HG03439 (cell line): ENCODE measurements around the gene PACRG.
"Not testable (repeated sequence)": the region's sequence is repeated elsewhere in the genome, so short reads cannot be mapped to it uniquely, and the experiment has no call there.

Source experiments
- ATAC-seq: cut with Tn5 transposase; IDR thresholded peaks from one replicate; pipeline ENCODE4 v1.9.1; 2021; ENCODE audit warnings: mild to moderate bottlenecking, moderate library complexity; ENCODE audit not compliant: unreplicated experiment

The PACRG gene

DNA sequence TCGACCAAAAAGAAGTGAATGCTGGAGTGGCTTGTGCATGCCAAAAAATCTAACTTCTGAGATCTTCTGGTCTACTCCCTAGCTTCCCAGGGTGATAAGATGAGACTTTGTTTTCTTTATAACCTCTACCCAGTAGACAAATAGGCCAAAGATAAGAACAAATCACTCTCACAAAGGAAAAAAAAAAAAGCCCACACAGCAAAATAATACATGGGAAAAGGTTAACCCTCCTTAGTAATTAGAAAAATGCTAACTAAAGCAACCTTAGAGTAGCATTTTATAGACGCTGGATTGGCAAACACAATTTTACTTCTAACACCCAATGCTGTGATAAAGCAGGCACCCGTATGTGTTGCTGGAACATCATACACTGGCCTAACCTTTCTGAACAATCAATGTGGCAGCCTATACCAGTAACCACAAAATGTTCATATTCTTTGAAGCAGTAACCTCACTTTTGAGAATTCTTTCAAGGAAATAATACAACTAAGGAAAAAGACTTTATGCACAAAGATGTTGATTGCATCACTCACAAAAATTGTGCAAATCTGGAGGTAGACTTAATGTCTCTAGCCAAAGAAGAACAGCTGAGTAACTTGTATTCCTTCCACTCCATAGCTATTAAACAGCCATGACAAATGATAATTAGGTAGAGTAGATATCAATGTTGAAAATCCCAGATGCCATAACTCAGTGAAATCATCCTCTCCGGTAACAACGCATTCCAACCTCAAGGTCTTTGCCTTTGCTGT lies 570.5 kb downstream of the PACRG start:
- no peak for ATAC-seq

DNA sequence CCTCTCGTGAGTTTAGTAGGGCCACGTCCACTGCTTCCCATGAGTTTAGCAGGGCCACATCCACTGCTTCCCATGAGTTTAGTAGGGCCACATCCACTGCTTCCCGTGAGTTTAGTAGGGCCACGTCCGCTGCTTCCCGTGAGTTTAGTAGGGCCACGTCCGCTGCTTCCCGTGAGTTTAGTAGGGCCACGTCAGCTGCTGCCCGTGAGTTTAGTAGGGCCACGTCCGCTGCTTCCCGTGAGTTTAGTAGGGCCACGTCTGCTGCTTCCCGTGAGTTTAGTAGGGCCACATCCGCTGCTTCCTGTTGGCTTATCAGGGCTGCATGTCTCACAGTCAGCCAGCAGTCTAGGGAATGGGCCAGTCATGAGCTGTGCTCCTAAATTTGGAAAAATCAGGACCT lies 573.1 kb downstream of the PACRG start:
- no peak for ATAC-seq

DNA sequence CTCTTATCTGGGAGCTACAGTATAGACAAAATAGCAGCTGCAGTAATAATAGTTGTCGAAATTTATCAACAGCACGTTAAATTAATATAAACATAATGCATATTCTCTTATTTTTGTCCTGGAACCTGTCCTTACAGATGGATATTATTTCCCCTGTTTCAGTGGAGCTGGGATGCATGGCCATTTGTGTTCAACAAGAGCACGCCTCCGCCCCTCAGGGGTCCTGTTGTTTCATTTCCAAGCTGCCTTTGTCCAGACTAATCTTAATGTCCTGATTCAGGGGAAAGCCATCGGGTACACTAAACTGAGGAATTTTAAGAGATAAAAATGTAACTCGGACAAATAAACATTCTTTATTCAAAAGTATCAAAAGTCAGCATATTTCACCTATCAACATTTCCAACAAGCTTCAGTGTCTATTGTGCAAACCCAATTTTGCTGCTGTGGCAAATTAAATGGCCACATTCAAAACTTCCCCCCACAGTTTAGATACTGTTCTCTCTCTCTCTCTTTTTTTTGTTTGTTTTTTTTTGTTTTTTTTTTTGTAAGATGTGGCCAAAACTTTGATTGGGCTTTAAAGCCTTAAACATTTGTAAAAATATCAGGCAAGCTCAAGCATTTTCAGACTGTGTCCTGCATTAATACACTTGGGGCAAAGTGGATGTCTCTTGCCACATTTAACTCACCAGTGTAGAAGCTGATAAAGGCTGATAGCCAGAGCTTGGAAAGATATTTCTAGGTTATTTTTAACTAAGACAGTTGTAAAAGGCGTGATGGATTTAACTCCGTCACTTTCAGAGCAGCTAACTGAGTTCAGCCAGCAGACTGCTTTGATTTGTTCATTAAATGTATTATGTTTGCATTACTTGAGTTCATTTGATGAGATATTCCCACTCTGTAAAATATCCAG lies 574.2 kb downstream of the PACRG start:
- ATAC-seq: no peak

DNA sequence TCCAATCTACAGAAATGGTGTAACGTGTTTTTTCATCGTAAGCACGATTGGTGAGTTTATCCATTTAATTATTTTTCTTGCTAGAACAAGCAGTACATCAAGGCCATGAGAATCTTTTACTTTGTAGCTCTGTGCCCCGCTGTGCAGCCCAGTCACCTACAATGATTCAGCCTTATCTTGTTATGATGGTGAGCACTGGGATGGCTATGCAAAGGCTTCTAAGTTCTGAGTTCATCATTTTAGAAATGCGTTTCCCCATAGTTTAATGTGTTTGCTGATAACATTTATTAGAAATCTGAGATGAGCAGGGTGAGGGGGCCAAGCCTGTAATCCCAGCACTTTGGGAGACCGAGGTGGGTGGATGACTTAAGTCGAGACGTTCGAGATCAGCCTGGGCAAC lies 575.0 kb downstream of the PACRG start:
- ATAC-seq: no peak

DNA sequence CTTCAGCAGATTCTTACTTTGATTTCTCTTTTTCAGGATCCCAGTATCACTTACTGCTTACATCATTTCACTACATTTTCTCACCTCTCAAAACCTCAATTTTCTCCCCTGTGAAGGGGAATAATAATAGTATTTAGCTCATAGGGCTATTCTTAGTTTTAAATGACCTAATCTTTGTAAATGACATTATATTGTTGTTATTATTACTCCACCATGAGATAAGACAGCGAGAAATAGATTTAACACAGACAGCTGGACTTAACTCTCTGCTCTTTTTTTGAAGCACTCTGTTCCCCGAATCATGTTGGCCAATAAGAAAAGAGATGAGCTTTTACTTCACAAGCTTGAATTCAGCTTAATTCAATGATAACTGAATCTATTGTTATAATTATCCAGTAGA lies 578.2 kb downstream of the PACRG start:
- no peak for ATAC-seq

DNA sequence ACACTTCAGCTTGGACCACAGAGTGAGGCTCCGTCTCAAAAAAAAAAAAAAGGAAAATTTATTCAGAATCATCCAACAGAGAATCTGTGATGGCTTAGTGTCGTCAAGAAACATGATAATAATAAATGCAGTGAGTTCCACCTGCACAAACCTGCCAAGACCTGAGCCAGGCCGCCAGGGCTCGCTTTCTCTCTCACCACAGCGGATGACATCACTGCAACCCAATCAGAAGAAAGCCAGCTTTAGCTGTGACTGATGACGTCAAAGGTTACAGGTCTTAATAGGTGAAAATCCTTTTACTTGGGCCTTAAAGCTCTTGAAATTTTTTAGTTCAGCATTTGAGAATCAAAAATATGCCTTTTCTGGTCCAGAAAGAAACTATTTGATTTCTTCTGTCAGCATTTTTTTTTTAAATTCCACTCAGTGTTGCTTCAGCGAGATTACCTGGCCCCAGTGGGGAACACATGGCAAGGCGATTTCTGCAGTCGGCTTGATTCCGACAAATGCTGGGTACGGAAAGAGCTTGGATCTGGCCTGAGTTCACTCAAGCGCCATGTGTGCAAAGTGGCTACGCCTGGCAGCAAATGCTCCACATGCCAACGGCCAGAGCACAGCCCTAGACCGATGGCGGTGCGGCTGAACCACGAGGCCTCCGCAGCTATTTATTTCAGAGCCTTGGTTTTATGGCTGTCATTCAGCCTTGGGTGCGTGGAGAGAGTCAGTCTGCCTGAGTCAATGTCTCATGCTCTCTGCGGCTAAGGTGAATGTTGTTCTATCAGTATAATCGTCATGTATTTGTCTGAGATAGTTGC lies 581.1 kb downstream of the PACRG start:
- no peak for ATAC-seq

DNA sequence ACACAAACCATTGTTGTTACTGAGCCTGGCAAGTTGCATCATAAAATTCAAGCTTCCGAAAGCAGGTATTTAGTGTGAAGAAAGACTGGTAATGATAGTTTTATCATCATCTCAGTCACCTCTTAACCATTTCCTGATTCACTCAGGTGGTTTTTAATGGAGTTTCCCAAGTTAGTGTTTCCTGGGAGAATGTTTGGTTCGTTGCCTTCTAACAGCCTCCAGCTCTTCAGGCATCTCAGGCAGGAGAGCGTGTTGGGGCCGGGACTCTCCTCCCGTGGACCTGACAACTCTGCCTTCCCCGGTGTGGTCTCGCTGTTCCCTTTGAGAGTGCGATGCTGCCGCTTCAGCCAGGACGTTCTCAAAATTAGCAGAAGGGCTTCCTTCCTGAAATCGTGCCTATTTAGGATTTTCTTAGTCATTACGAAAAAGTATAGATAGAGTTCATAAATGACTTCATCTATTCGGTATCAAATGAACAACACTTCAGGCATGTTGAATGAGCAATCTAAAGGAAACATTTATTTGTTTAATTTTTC lies 581.8 kb downstream of the PACRG start:
- no peak for ATAC-seq

DNA sequence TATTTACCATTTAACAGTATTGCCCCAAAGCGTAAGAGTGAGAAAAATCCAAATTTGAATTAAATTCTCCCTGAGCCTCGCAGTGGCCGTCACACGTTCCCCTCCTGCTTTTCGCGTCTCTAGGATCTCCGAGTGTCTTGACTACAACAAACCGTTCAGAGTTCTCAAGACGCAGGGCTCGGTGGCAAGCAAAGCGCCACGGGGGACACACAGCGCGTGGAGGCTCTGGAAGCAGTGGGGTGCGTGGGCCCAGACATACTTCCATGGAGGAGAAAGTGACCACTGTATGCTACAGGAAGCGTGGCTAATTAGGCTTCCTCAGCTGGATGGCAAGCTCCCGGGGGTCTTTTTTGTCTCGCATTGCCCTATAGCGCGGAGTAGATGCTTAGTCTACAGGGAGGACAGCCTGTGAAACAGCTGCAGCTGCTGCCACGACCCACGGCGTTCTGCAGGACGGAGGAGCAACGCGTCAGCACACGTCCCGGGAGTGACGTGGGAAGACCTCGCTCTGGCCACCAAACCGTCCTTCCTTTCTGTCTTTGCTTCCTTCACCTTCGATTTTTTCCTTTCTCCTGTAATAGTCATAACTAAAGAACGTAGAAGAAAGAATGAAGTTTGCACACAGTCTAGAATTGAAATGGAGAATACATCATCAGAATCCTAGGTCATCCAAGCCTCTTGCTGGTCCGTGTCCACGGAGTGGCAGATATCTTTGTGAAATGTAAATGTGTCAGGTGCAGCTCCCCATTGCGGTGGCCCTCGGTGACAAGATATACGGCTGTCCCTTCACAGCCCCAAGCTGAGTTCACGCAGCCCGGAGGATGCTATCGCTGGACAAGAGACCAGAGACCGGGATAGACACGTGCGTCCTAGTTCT lies 582.6 kb downstream of the PACRG start:
- ATAC-seq: no peak

DNA sequence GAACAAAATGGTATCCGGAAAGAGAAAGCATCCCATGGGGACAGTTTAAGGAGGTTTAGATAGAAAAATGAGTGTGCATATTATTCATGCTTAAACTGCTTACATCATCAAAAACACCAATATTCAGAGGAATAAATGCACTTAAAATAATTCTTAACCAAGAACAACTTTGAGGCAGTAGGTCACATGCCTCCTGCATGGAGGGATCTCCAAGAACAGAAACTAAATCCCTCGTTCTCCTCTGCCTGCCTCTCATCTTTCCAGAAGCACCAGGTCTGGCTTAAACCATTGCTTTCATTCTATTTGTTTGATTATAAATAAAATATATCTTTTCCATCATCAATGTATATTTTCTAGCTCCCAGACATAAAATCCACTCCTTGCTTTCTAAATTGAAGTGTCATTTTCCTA lies 583.2 kb downstream of the PACRG start:
- no peak for ATAC-seq

DNA sequence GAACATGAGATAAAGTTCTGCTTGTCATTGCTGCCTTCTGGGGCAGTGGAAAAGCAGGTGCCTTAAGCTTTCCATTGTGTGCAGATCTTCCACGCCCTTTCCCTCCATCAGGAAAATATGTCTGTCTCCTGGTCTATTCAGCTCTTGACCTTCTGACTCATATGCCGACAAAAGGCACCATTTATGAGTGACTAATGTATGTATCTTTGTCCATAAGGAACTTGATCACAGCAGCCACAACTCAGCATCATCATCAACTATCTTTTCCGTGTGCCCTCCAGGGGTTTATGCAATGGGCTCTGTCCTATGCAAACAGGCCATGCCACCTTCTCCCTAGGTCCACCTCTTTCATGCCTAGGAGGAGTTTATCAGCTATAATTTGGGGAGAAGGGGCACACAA lies 584.1 kb downstream of the PACRG start:
- no peak for ATAC-seq

DNA sequence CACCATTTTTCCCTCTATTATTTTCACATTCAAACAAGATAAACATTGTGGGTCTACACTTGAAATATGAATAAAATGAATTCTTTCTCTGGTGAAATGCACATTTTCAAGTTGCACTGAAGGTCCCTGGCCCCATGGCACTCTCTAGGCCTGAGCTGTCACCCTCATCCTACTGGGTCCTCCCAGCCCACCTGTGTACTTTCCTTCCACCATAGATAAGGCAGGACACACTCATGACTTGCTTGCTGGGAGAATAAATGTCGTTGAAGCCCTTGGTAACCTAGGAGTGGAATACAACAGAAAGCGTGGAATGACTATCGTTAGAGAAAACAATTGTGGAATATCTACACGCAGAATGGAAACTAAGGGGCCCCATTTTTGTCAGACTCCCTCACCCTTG lies 585.8 kb downstream of the PACRG start:
- ATAC-seq: no peak

DNA sequence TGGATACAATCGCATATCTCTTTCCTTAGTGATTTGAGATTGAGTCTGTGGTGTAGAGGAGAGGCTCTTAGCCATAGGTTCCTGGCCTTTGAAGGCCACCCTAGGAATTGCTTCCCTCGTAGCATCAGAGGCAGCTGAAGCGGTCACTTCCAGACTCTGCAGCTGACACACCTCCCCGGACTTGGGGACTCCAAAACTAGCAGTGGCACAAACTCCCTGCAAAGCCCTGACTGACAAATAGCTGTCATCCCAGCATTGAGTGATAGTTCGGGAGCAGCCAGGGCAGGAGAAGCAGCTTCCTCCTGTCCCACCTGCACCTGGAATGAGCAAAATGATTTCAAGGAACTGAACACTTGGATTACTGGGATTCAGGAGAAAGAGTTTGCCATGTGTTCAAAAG lies 586.2 kb downstream of the PACRG start:
- no peak for ATAC-seq

DNA sequence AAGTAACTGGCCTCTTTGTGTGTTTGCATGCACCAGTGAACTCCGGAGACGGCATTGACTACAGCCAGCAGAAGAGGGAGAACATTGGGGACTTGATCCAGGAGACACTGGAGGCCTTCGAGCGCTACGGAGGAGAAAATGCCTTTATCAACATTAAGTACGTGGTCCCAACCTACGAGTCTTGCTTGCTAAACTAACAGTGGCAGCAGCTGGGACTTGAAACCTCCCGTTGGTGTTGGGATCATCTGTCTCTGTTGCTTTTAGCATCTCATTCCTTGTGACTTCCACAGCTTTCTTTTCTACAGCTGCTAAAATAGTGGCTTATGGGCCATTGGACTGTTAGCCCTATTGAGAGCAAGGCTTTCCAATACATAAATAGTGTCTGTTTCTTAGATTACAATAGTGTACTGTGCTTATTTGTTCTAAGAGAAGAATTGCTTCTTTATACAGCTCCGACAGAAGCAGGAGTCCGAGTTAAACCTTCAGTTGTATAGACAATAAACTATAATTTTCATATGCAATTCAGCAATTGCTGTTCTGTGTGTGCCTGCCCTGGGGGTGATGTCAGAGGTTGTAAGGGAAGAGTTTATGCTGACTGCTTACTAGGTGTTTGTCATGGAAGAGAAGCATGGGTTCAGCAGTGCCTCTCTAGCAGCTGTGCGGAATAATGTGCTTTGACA lies 587.2 kb downstream of the PACRG start:
- ATAC-seq: no peak

DNA sequence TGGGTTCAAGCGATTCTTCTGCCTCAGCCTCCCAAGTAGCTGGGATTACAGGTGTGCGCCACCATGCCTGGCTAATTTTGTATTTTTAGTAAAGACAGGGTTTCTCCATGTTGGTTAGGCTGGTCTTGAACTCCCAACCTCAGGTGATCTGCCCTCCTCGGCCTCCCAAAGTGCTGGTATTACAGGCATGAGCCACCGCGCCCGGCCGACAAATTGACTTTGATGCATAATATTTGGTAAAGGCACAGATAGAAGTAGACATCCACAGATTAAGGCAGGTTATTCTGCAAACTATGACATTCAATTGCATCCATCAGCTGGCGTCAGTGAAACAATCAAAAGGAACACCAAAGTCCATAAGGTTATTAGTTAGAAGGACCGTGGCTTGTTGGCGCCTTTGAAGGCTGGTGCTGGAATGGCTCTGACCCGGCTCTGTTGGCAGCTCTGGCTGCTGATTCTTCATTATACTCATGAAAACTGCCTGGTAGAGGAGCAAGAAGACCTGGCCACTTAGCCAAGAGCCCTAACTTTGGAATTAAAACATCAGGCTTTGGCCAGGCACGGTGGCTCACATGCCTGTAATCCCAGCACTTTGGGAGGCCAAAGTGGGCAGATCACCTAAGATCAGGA lies 589.2 kb downstream of the PACRG start:
- ATAC-seq: not testable (repeated sequence)

DNA sequence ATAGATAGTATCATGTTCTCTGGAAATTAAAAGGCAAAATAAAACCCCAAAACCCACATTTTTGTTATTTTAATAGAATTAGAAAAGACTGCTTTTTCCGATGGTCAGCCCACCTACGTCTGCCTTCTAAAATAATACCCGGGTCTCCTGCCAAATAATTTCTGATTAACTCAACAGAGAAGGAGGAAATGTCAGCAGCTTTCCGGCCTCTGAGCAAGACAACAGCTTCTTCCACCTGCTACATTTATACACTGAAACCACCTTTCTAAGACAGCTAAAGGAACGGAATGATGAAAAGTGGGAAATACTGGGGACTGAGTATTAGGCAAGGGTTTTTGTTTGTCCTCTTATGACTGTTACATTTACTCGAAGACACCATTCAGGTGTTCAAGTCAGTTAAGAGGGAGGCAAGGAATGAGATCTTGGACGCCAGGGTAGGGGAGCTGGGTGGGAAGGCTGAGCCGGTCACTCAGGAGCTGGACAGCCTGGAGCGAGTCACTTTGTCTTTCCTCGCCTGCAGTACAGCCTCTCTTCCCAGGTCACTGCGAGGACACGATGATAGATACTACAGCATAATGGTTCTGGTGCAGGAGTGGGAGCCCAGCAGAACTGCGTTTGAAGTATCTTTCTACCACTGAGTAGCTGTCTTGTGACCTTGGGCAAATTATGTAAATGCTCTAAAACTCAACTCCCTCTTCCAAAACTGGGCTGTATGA lies 590.5 kb downstream of the PACRG start:
- no peak for ATAC-seq

DNA sequence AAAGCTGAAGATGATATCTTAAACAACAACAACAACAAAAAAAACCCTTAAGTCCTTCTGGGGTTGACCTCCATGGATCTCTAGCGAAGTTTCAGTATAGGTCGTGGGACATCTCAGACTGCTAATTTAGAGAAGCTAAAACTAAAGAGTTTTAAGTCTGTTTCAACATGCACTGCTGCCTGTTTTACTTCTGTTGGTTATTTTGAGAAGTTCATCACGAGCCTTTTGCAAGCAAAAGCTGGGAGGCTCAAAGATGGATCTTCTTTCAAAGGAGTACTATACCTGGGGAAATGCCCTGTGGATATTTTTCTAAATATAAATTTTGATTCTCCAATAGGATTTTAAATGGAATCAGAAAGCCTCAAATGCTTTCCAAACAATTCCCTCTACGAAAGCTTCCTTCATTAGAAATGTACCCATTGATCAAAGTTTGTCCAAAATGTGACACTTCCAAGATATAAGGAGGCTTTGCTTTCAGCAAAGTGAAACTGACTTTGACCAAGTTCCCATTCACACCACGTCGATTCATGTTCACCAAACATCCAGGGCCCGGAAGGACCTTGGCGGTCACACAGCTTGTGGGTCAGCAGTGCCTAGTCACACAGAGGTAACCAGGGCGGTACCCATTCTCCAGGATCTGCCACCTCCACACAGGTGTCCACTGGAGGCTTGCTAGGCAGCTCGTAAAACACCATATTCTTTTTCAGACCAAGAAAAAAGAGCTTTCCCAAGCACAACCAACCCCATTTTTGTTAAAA lies 592.0 kb downstream of the PACRG start:
- ATAC-seq: no peak

DNA sequence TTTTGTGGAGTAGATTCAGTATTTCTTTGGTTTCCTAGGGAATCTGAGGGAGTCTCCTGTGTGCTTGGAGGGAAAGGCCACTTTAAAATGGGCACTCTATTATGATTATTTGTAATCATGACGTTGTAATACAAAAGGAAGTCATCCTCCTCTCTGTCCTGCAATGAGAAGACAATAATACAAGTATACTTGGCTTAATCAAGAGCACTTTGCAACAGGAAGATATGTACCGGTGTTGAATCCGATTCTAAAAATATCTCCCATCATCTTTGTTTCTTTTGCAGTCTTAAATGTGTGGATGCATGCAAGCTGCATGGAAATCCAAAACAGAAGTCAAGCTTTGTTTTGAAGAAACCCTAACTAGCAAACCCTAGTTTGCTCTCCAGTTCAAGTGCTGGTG lies 592.6 kb downstream of the PACRG start:
- ATAC-seq: no peak

DNA sequence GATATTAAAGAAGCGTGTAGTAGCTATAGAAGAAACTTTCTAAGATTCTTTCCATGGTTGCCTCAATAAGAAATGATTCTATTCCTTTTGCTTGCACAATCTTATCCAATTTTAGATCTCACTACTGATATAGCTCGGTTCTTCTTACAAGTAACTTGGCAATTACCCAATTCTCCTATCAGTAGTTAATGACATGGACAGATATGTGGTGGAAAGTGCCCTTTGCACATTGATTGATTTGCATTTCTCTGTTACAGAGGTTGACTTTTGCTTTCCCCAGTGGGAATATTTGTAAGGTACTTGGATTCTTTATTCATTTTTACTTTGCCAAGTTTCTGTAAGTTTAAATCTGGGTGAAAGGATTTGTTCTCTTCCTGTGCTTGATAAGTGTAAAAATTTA lies 593.0 kb downstream of the PACRG start:
- ATAC-seq: no peak
